ENCODE data around the gene RPL10A. TPM values are rescaled to one million over a fixed set of nuclear protein-coding genes. Genes with fewer than 3 reads are reported as not detected.
A peak's percentile ranks its signal among the peaks of the same experiment; 100 is the strongest.

RPL10A gene
- total and polyA plus RNA-seq, 2 of the 13 experiments (the other 11 are each of a cell fraction or from before 2014, with no cell fraction given): 1,854 to 2,726 TPM

DNA sequence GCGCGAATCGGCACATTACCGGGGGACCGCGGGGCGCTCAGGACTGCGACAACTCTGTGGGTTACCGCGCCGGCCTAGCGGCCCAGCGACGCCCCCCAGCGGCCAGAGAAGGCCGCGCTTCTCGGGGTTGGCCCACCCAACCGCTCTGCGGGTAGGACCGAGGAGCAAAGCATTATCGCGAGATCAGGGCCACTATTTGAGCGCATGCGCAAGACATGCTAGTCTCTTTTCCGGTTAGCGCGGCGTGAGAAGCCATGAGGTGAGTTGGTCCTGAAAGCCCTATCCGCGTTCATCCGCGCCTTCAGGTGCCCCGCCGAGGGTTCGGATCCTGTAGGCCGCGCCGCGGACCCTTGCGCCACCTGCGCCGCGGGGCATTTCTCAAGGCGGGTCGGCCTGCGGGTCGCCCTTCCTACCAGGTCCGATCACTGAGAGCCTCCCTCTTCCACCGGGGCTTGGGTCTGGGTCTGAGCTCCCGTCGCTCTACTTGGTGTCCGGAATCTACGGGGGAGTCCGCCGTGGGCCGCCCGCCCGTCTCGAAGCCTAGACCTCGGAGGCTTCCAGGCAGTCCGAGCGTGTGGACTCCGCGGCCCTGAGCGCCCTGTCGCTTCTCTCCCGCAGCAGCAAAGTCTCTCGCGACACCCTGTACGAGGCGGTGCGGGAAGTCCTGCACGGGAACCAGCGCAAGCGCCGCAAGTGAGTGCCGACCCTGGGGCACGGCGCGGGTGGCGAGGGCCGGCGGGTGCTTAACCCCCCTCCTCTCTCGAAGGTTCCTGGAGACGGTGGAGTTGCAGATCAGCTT is at the start of gene RPL10A (continued):
- TF ChIP-seq, protein P1, sequence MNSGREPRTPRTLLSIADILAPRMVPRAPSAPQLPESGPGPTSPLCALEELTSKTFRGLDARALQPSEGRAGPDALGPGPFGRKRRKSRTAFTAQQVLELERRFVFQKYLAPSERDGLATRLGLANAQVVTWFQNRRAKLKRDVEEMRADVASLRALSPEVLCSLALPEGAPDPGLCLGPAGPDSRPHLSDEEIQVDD (CRISPR knock-in tag; IDR thresholded peaks at IDR 0.05; ENCODE audit: borderline replicate concordance): peak; percentile 89
- peak; percentile 88 for TF ChIP-seq THAP11 (CRISPR knock-in tag; IDR thresholded peaks at IDR 0.05)
- TF ChIP-seq ZNF350 (CRISPR knock-in tag; IDR thresholded peaks at IDR 0.05; ENCODE audit: borderline replicate concordance, low read depth): peak; percentile 98; the same call in 1 of the 2 replicates
- peak; percentile 87 for TF ChIP-seq PTBP1 (IDR thresholded peaks at IDR 0.05; ENCODE audit: low read depth, low read length, poor library complexity, severe bottlenecking)
- TF ChIP-seq, protein P2, sequence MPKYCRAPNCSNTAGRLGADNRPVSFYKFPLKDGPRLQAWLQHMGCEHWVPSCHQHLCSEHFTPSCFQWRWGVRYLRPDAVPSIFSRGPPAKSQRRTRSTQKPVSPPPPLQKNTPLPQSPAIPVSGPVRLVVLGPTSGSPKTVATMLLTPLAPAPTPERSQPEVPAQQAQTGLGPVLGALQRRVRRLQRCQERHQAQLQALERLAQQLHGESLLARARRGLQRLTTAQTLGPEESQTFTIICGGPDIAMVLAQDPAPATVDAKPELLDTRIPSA (CRISPR knock-in tag; IDR thresholded peaks at IDR 0.05; ENCODE audit: borderline replicate concordance): peak; percentile 89; the same call in 1 of the 2 replicates
- no peak; the same call in 1 of the 2 replicates for TF ChIP-seq FOXM1 (CRISPR knock-in tag; IDR thresholded peaks at IDR 0.05)
- TF ChIP-seq, protein P3, sequence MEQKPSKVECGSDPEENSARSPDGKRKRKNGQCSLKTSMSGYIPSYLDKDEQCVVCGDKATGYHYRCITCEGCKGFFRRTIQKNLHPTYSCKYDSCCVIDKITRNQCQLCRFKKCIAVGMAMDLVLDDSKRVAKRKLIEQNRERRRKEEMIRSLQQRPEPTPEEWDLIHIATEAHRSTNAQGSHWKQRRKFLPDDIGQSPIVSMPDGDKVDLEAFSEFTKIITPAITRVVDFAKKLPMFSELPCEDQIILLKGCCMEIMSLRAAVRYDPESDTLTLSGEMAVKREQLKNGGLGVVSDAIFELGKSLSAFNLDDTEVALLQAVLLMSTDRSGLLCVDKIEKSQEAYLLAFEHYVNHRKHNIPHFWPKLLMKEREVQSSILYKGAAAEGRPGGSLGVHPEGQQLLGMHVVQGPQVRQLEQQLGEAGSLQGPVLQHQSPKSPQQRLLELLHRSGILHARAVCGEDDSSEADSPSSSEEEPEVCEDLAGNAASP (CRISPR knock-in tag; IDR thresholded peaks at IDR 0.05; ENCODE audit: borderline replicate concordance): peak; percentile 86
- no peak for TF ChIP-seq KAT2B (IDR thresholded peaks at IDR 0.05; ENCODE audit: borderline replicate concordance, low read depth, low read length)
- TF ChIP-seq TOPORS (CRISPR knock-in tag; IDR thresholded peaks at IDR 0.05): peak; percentile 97
- peak; percentile 21 for TF ChIP-seq KLF13 (CRISPR knock-in tag; IDR thresholded peaks at IDR 0.05)
- TF ChIP-seq, protein P4, sequence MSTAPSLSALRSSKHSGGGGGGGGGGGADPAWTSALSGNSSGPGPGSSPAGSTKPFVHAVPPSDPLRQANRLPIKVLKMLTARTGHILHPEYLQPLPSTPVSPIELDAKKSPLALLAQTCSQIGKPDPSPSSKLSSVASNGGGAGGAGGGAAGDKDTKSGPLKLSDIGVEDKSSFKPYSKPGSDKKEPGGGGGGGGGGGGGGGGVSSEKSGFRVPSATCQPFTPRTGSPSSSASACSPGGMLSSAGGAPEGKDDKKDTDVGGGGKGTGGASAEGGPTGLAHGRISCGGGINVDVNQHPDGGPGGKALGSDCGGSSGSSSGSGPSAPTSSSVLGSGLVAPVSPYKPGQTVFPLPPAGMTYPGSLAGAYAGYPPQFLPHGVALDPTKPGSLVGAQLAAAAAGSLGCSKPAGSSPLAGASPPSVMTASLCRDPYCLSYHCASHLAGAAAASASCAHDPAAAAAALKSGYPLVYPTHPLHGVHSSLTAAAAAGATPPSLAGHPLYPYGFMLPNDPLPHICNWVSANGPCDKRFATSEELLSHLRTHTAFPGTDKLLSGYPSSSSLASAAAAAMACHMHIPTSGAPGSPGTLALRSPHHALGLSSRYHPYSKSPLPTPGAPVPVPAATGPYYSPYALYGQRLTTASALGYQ (CRISPR knock-in tag; IDR thresholded peaks at IDR 0.05): peak; percentile 79
- peak; percentile 65; the same call in 1 of the 2 replicates for TF ChIP-seq ZNF629 (CRISPR knock-in tag; conservative IDR thresholded peaks at IDR 0.05)
- TF ChIP-seq SRSF4 (IDR thresholded peaks at IDR 0.05; ENCODE audit: low read depth, low read length, poor library complexity, severe bottlenecking): no peak
- no peak for TF ChIP-seq ATF7 (IDR thresholded peaks at IDR 0.05)
- peak; percentile 54; the same call in 1 of the 2 replicates for TF ChIP-seq ATF7 (CRISPR knock-in tag; IDR thresholded peaks at IDR 0.05)
- peak; percentile 79 for TF ChIP-seq ZNF34 (CRISPR knock-in tag; IDR thresholded peaks at IDR 0.05; ENCODE audit: borderline replicate concordance)
- TF ChIP-seq ZNF7 (CRISPR knock-in tag; IDR thresholded peaks at IDR 0.05): no peak; the same call in 1 of the 2 replicates
- peak; percentile 90; the same call in 1 of the 2 replicates for TF ChIP-seq ZNF333 (CRISPR knock-in tag; IDR thresholded peaks at IDR 0.05; ENCODE audit: borderline replicate concordance)
- TF ChIP-seq MEF2D (CRISPR knock-in tag; IDR thresholded peaks at IDR 0.05): peak; percentile 80; the same call in 1 of the 2 replicates
- TF ChIP-seq SRY (CRISPR knock-in tag; IDR thresholded peaks at IDR 0.05): peak; percentile 99
- peak; percentile 90 for TF ChIP-seq KMT2B (CRISPR knock-in tag; IDR thresholded peaks at IDR 0.05)
- TF ChIP-seq CBX2 (IDR thresholded peaks at IDR 0.05; ENCODE audit: low read depth, low read length): no peak
- TF ChIP-seq CBX2 (CRISPR knock-in tag; IDR thresholded peaks at IDR 0.05; ENCODE audit: low read depth): no peak; the same call in 1 of the 2 replicates
- TF ChIP-seq, protein P5, sequence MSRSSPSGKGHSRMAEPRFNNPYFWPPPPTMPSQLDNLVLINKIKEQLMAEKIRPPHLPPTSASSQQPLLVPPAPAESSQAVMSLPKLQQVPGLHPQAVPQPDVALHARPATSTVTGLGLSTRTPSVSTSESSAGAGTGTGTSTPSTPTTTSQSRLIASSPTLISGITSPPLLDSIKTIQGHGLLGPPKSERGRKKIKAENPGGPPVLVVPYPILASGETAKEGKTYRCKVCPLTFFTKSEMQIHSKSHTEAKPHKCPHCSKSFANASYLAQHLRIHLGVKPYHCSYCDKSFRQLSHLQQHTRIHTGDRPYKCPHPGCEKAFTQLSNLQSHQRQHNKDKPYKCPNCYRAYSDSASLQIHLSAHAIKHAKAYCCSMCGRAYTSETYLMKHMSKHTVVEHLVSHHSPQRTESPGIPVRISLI (CRISPR knock-in tag; IDR thresholded peaks at IDR 0.05; ENCODE audit: borderline replicate concordance): peak; percentile 8; the same call in 1 of the 2 replicates
